IPS-18a (cell line): ENCODE measurements around the gene MRGPRF.

Experiments used
- H3K27ac ChIP-seq: one replicate; pipeline ENCODE4 v1.5.1; 2013; ENCODE audit warnings: low read length
- H3K27me3 ChIP-seq: one replicate; pipeline ENCODE4 v1.6.1; 2013; ENCODE audit warnings: mild to moderate bottlenecking, low read length; ENCODE audit not compliant: control insufficient read depth, insufficient read depth
- H3K36me3 ChIP-seq: one replicate; pipeline ENCODE4 v1.6.1; 2013; ENCODE audit warnings: low read depth, low read length; ENCODE audit not compliant: control insufficient read depth
- H3K4me1 ChIP-seq: one replicate; pipeline ENCODE4 v1.6.1; 2013; ENCODE audit warnings: low read depth, low read length; ENCODE audit not compliant: control insufficient read depth
- H3K4me3 ChIP-seq: one replicate; pipeline ENCODE4 v1.5.1; 2013; ENCODE audit warnings: low read length
- H3K9ac ChIP-seq: one replicate; pipeline ENCODE4 v1.6.1; 2013; ENCODE audit warnings: mild to moderate bottlenecking, low read length, moderate library complexity
- H3K9me3 ChIP-seq: one replicate; pipeline ENCODE4 v1.6.1; 2013; ENCODE audit warnings: low read depth, low read length; ENCODE audit not compliant: control insufficient read depth

The MRGPRF gene

GRCh38 chr11:69048031-69048693 lies 35.1 kb upstream of the MRGPRF start:
- Histone ChIP-seq H3K9me3 (no peaks in the 10 kb centered on the region), H3K4me3 (peak overlapping the region; percentile 67), H3K4me1 (peaks cover 11% of the 10 kb centered on the region), H3K36me3 (no peaks in the 10 kb centered on the region), H3K27me3 (no peaks in the 10 kb centered on the region), H3K9ac (no peak overlapping the region), H3K27ac (no peak overlapping the region)

GRCh38 chr11:69044111-69045013 lies 31.3 kb upstream of the MRGPRF start:
- Histone ChIP-seq H3K27ac (no peak overlapping the region), H3K36me3 (no peaks in the 10 kb centered on the region), H3K4me3 (no peak overlapping the region), H3K27me3 (no peaks in the 10 kb centered on the region), H3K9me3 (no peaks in the 10 kb centered on the region), H3K4me1 (peaks cover 15% of the 10 kb centered on the region), H3K9ac (no peak overlapping the region)

GRCh38 chr11:69041516-69041915 lies 28.5 kb upstream of the MRGPRF start:
- Histone ChIP-seq H3K9ac (no peak overlapping the region), H3K4me3 (no peak overlapping the region), H3K27me3 (no peaks in the 10 kb centered on the region), H3K36me3 (no peaks in the 10 kb centered on the region), H3K27ac (no peak overlapping the region), H3K9me3 (no peaks in the 10 kb centered on the region), H3K4me1 (peaks cover 10% of the 10 kb centered on the region)

- H3K4me3 ChIP-seq = no peak overlapping the region
- H3K27ac ChIP-seq = no peak overlapping the region
- no peak overlapping the region for H3K9ac ChIP-seq
- no peaks in the 10 kb centered on the region for H3K36me3 ChIP-seq
- no peaks in the 10 kb centered on the region for H3K9me3 ChIP-seq
- peaks cover 10% of the 10 kb centered on the region for H3K4me1 ChIP-seq
- no peaks in the 10 kb centered on the region for H3K27me3 ChIP-seq
Observed at GRCh38 chr11:69040581-69041260, 27.7 kb upstream of the MRGPRF start.

GRCh38 chr11:69040051-69040450 lies 27.0 kb upstream of the MRGPRF start:
- no peak overlapping the region for H3K27ac ChIP-seq
- no peak overlapping the region for H3K9ac ChIP-seq

GRCh38 chr11:69039501-69039900 lies 26.5 kb upstream of the MRGPRF start:
- Histone ChIP-seq H3K4me1 (peaks cover 4% of the 10 kb centered on the region), H3K9me3 (no peaks in the 10 kb centered on the region), H3K9ac (no peak overlapping the region), H3K27ac (no peak overlapping the region), H3K27me3 (no peaks in the 10 kb centered on the region), H3K36me3 (no peaks in the 10 kb centered on the region), H3K4me3 (no peak overlapping the region)

More at GRCh38 chr11:69040051-69040450, 27.0 kb upstream of the MRGPRF start:
- H3K27me3 ChIP-seq = no peaks in the 10 kb centered on the region
- peaks cover 10% of the 10 kb centered on the region for H3K4me1 ChIP-seq
- H3K4me3 ChIP-seq = no peak overlapping the region
- H3K36me3 ChIP-seq = no peaks in the 10 kb centered on the region
- no peaks in the 10 kb centered on the region for H3K9me3 ChIP-seq

GRCh38 chr11:69037544-69037943 lies 24.5 kb upstream of the MRGPRF start:
- H3K27ac ChIP-seq = no peak overlapping the region
- no peaks in the 10 kb centered on the region for H3K27me3 ChIP-seq
- H3K36me3 ChIP-seq = no peaks in the 10 kb centered on the region
- H3K4me3 ChIP-seq = no peak overlapping the region
- no peak overlapping the region for H3K9ac ChIP-seq
- no peaks in the 10 kb centered on the region for H3K9me3 ChIP-seq
- H3K4me1 ChIP-seq = peaks cover 8% of the 10 kb centered on the region

- Histone ChIP-seq H3K4me3 (no peak overlapping the region), H3K9me3 (no peaks in the 10 kb centered on the region), H3K27me3 (no peaks in the 10 kb centered on the region), H3K36me3 (no peaks in the 10 kb centered on the region), H3K27ac (no peak overlapping the region), H3K4me1 (peaks cover 8% of the 10 kb centered on the region), H3K9ac (no peak overlapping the region)
Observed at GRCh38 chr11:69037074-69037473, 24.0 kb upstream of the MRGPRF start.

- Histone ChIP-seq H3K9me3 (no peaks in the 10 kb centered on the region), H3K36me3 (no peaks in the 10 kb centered on the region), H3K27ac (no peak overlapping the region), H3K27me3 (no peaks in the 10 kb centered on the region), H3K9ac (no peak overlapping the region), H3K4me3 (no peak overlapping the region), H3K4me1 (peaks cover 4% of the 10 kb centered on the region)
Observed at GRCh38 chr11:69035946-69036340, 22.9 kb upstream of the MRGPRF start.

- H3K36me3 ChIP-seq = no peaks in the 10 kb centered on the region
- H3K9ac ChIP-seq = no peak overlapping the region
- no peak overlapping the region for H3K27ac ChIP-seq
- H3K27me3 ChIP-seq = no peaks in the 10 kb centered on the region
- no peak overlapping the region for H3K4me3 ChIP-seq
- peaks cover 4% of the 10 kb centered on the region for H3K4me1 ChIP-seq
- no peaks in the 10 kb centered on the region for H3K9me3 ChIP-seq
Observed at GRCh38 chr11:69035150-69035945, 22.3 kb upstream of the MRGPRF start.
